GM12874 (cell line): ENCODE measurements around the gene XRCC6.

ENCODE experiments used
- CTCF ChIP-seq: IDR thresholded peaks from 2 replicates; pipeline ENCODE4 v1.5.1; 2011; ENCODE audit warnings: low read depth, mild to moderate bottlenecking, control low read depth, low read length, moderate library complexity; ENCODE audit not compliant: insufficient read depth

XRCC6 gene

GRCh38 chr22:41699264-41700107 lies 78.4 kb downstream of the XRCC6 start, which contains the start of gene MEI1:
TSS of gene MEI1 (plus strand) at chr22:41699503. CDS start at chr22:41699539, 36 bp downstream.
- TF ChIP-seq CTCF, result no peak

- no peak for TF ChIP-seq CTCF
Measured at GRCh38 chr22:41700108-41700364, 78.9 kb downstream of the XRCC6 start.

- no peak for TF ChIP-seq CTCF
Measured at GRCh38 chr22:41702763-41703162, 81.7 kb downstream of the XRCC6 start.

DNA sequence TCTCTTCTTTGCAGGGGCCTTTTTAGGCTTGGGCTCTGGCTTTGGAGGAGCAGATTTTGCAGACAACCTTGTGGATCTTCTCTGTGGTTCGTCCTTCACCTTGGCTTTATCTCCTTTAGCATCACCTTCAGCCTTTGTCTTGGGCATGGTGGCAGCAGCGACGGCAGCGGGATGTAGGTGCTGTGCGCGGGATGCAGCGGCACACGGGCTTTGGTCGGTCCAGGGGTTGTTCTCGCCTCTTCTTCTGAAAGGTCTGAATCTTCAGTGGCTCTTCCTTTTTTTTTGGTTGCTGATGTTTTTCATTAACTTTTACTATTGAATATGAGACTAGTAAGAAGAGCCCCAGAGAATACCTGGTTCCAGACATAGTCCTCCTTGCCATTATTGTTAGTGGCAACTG lies 88.2 kb downstream of the XRCC6 start:
- TF ChIP-seq CTCF, result no peak

DNA sequence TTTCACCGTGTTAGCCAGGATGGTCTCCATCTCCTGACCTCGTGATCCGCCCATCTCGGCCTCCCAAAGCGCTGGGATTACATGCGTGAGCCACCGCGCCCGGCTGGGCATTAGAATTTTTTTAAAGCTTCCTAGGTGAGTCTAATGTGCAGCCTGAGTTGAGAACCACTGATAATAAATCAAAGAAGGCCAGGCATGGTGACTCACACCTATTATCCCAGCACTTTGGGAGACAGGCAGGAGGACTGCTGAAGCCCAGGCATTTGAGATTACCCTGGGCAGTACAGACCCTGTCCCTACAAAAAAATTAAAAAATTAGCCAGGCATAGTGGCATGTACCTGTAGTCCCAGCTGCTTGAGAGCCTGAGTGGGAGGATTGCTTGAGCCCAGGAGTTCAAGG lies 91.9 kb downstream of the XRCC6 start:
- TF ChIP-seq CTCF, result no peak
